IgD-negative memory B cell (primary cell): ENCODE measurements around the gene DOCK10. TPM values are rescaled to one million over a fixed set of nuclear protein-coding genes. Genes with fewer than 3 reads are reported as not detected.

Experiments
- H3K27ac Mint-ChIP-seq, 3 donors: one replicate each; pipeline ENCODE4 v1.8.0; 2020 to 2022; ENCODE audit warnings: mild to moderate bottlenecking in 3 of 3, mixed read lengths in 3 of 3, moderate library complexity in 1 of 3
- H3K27me3 Mint-ChIP-seq: one replicate; pipeline ENCODE4 v1.8.0; 2021; ENCODE audit warnings: mixed read lengths
- H3K36me3 Mint-ChIP-seq: one replicate; pipeline ENCODE4 v1.8.0; 2020; ENCODE audit warnings: mild to moderate bottlenecking, mixed read lengths
- H3K4me1 Mint-ChIP-seq, 3 donors: one replicate each; pipeline ENCODE4 v1.8.0; 2020 to 2022; ENCODE audit warnings: mixed read lengths in 3 of 3, mild to moderate bottlenecking in 1 of 3
- H3K4me3 Mint-ChIP-seq, 4 donors: one replicate each; pipeline ENCODE4 v1.8.0; 2020 to 2022; ENCODE audit warnings: mild to moderate bottlenecking in 4 of 4, mixed read lengths in 4 of 4, moderate library complexity in 3 of 4
- H3K9me3 Mint-ChIP-seq, 3 donors: one replicate each; pipeline ENCODE4 v1.8.0; 2020 to 2021; ENCODE audit warnings: mixed read lengths in 3 of 3, mild to moderate bottlenecking in 1 of 3
- polyA plus RNA-seq: library from polyadenylated mRNA; unstranded; fragments of 300-500 nt; fragmentation: Illumina TruSeq; gene quantifications from one replicate; pipeline ENCODE4 v1.2.3, GENCODE V29; 2021

The DOCK10 gene
- polyA plus RNA-seq, 1 donor from 2014 or later: 26.9 TPM

GRCh38 chr2:224846161-224846560 lies 196.1 kb downstream of the DOCK10 start:
- H3K27me3 Mint-ChIP-seq: no peaks in the 10 kb centered on the region
- H3K9me3 Mint-ChIP-seq: no peaks in the 10 kb centered on the region
- peak overlapping the region in 1 of 3 donors; percentile 16 for H3K27ac Mint-ChIP-seq
- H3K4me1 Mint-ChIP-seq: no peaks in the 10 kb centered on the region
- no peak overlapping the region for H3K4me3 Mint-ChIP-seq
- peaks cover 26% of the 10 kb centered on the region for H3K36me3 Mint-ChIP-seq

DNA sequence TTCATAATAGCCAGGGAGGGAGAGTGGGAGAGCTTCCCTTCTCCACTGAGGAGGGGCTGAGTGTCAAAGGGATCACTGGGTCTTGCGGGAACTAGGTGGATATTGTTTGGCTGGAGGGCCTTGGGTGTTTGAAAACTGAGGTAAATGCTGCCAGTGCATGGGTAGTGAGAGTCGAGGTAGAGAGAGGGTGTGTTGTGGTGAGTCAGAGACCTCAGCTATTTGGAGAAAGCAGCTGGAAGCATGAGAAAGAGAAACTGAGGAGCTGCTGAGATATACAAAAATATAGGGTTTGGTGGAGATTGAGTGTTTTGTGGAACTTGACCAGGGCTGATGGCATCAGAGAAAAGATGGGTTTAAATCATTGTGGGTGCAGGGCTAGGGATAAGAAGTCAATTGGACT lies 199.1 kb downstream of the DOCK10 start:
- peaks cover 0 to 5% (median 3%) of the 10 kb centered on the region in 3 donors for H3K9me3 Mint-ChIP-seq
- H3K27ac Mint-ChIP-seq: peak overlapping the region in 1 of 3 donors; percentile 87
- H3K4me1 Mint-ChIP-seq: peaks cover 0 to 2% (median 0%) of the 10 kb centered on the region in 3 donors
- peaks cover 29% of the 10 kb centered on the region for H3K36me3 Mint-ChIP-seq
- no peak overlapping the region for H3K4me3 Mint-ChIP-seq
- no peaks in the 10 kb centered on the region for H3K27me3 Mint-ChIP-seq

GRCh38 chr2:224841910-224842309 lies 200.4 kb downstream of the DOCK10 start:
- H3K4me3 Mint-ChIP-seq: no peak overlapping the region

GRCh38 chr2:224838335-224838734 lies 203.9 kb downstream of the DOCK10 start:
- H3K4me1 Mint-ChIP-seq: peaks cover 0 to 4% (median 2%) of the 10 kb centered on the region in 3 donors
- H3K36me3 Mint-ChIP-seq: peaks cover 22% of the 10 kb centered on the region
- no peak overlapping the region for H3K27ac Mint-ChIP-seq
- no peaks in the 10 kb centered on the region for H3K27me3 Mint-ChIP-seq
- H3K4me3 Mint-ChIP-seq: no peak overlapping the region
- H3K9me3 Mint-ChIP-seq: peaks cover 0 to 5% (median 3%) of the 10 kb centered on the region in 3 donors

More at GRCh38 chr2:224841910-224842309, 200.4 kb downstream of the DOCK10 start:
- peaks cover 0 to 2% (median 0%) of the 10 kb centered on the region in 3 donors for H3K4me1 Mint-ChIP-seq
- H3K36me3 Mint-ChIP-seq: peaks cover 31% of the 10 kb centered on the region
- no peaks in the 10 kb centered on the region for H3K27me3 Mint-ChIP-seq
- peaks cover 0 to 5% (median 3%) of the 10 kb centered on the region in 3 donors for H3K9me3 Mint-ChIP-seq
- no peak overlapping the region for H3K27ac Mint-ChIP-seq

- peaks cover 19% of the 10 kb centered on the region for H3K36me3 Mint-ChIP-seq
- no peak overlapping the region for H3K4me3 Mint-ChIP-seq
- peaks cover 0 to 4% (median 2%) of the 10 kb centered on the region in 3 donors for H3K4me1 Mint-ChIP-seq
- H3K9me3 Mint-ChIP-seq: peaks cover 0 to 5% (median 3%) of the 10 kb centered on the region in 3 donors
- H3K27ac Mint-ChIP-seq: peak overlapping the region in 1 of 3 donors; percentile 23
- H3K27me3 Mint-ChIP-seq: no peaks in the 10 kb centered on the region
Measured at GRCh38 chr2:224837558-224837957, 204.7 kb downstream of the DOCK10 start.

DNA sequence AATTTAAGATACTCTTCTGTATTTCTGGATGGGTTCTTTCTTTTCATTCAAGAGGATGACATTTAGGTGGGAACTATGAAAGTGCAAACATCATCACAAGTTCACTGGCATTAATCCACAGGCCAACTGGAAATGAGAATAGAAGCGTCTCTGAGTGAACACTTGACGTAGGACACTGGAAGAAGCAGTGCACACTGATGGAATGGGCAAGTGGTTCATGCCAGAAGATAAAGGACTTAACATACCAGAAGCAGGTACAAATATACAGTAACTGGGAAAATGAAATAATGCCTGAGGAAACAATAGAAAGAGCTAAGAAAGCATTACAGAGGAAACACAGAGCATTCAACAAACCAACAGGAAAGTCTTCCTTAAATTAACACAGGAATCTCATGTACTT lies 205.2 kb downstream of the DOCK10 start:
- Mint-ChIP-seq H3K4me1 (peaks cover 0 to 4% (median 2%) of the 10 kb centered on the region in 3 donors), H3K27ac (peak overlapping the region in 1 of 3 donors; percentile 23), H3K36me3 (peaks cover 14% of the 10 kb centered on the region), H3K27me3 (no peaks in the 10 kb centered on the region), H3K9me3 (peaks cover 0 to 5% (median 3%) of the 10 kb centered on the region in 3 donors), H3K4me3 (no peak overlapping the region)

- peak overlapping the region in 1 of 3 donors; percentile 58 for H3K27ac Mint-ChIP-seq
- H3K4me3 Mint-ChIP-seq: no peak overlapping the region
- peaks cover 0 to 5% (median 3%) of the 10 kb centered on the region in 3 donors for H3K9me3 Mint-ChIP-seq
- H3K36me3 Mint-ChIP-seq: peaks cover 14% of the 10 kb centered on the region
- H3K4me1 Mint-ChIP-seq: peaks cover 0 to 4% (median 2%) of the 10 kb centered on the region in 3 donors
- H3K27me3 Mint-ChIP-seq: no peaks in the 10 kb centered on the region
Measured at GRCh38 chr2:224836263-224836662, 206.0 kb downstream of the DOCK10 start.

DNA sequence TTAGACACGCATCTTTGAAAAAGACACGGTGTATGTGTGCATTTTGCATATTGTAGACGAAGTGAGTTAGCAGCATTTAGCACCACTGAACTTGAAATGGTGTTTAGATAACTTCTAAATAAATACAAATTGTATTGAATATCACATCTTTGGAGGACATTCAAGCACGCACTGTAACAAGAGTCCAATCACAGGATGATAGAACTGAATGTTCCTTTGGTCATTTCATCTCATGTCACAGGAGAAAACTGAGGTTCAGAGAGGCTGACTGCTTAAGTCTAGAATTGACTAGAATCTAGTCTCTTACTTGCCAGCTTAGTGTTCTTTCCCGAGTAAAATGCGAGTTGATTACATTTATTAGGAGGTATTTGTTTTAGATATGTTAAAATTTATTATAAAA lies 206.9 kb downstream of the DOCK10 start:
- no peaks in the 10 kb centered on the region for H3K9me3 Mint-ChIP-seq
- H3K27ac Mint-ChIP-seq: no peak overlapping the region
- H3K27me3 Mint-ChIP-seq: no peaks in the 10 kb centered on the region
- no peak overlapping the region for H3K4me3 Mint-ChIP-seq
- H3K4me1 Mint-ChIP-seq: peaks cover 0 to 4% (median 2%) of the 10 kb centered on the region in 3 donors
- H3K36me3 Mint-ChIP-seq: peaks cover 9% of the 10 kb centered on the region

DNA sequence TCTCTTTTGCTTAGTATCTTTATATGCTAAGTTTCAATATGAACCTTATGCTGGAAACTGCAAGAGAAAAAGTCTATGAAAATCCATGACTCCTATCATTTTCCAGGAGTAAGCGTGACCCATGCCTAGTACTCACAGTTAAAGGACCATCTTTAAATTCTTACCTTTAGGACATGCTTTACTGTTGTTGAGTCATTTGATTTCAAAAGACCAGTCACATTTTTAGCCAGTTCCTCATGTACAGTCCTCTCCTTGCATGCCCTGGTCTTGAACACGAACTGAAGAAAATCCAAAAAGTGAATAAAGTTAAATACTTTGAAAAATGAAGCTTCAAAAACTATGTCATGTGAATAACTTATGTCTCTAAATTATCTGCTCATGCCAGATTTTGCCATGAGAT lies 208.3 kb downstream of the DOCK10 start:
- no peak overlapping the region for H3K4me3 Mint-ChIP-seq
- H3K36me3 Mint-ChIP-seq: peaks cover 12% of the 10 kb centered on the region
- H3K9me3 Mint-ChIP-seq: no peaks in the 10 kb centered on the region
- H3K27ac Mint-ChIP-seq: peak overlapping the region in 1 of 3 donors; percentile 35
- no peaks in the 10 kb centered on the region for H3K27me3 Mint-ChIP-seq
- H3K4me1 Mint-ChIP-seq: peaks cover 0 to 4% (median 0%) of the 10 kb centered on the region in 3 donors

GRCh38 chr2:224832207-224832606 lies 210.1 kb downstream of the DOCK10 start:
- H3K27ac Mint-ChIP-seq: no peak overlapping the region
- H3K36me3 Mint-ChIP-seq: peaks cover 10% of the 10 kb centered on the region
- no peaks in the 10 kb centered on the region for H3K9me3 Mint-ChIP-seq
- H3K27me3 Mint-ChIP-seq: no peaks in the 10 kb centered on the region
- H3K4me1 Mint-ChIP-seq: peaks cover 0 to 4% (median 0%) of the 10 kb centered on the region in 3 donors
- no peak overlapping the region for H3K4me3 Mint-ChIP-seq

DNA sequence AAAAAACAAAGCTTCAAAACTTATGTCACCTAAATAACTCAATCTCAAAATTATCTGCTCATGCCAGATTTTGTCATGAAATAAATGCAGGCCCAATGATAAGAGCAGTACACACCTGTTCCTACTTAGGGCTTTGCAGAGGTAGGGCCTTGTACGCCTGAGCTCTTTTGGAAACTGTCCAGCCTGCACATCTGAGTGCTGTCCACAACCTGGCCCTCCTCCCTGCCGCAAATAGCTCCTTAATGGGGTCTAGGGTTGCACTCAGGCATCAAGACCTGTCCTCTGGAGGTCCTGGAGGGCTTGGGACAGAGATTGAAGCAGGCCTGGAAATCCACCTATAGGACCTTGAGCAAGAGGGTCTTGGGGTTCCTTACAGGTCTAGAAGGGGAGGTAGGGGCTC lies 210.7 kb downstream of the DOCK10 start:
- H3K9me3 Mint-ChIP-seq: no peaks in the 10 kb centered on the region
- no peaks in the 10 kb centered on the region for H3K27me3 Mint-ChIP-seq
- peaks cover 10% of the 10 kb centered on the region for H3K36me3 Mint-ChIP-seq
- H3K27ac Mint-ChIP-seq: peak overlapping the region in 2 of 3 donors; percentile 32 to 46
- no peak overlapping the region for H3K4me3 Mint-ChIP-seq
- H3K4me1 Mint-ChIP-seq: peaks cover 0 to 4% (median 0%) of the 10 kb centered on the region in 3 donors

GRCh38 chr2:224820283-224820991 lies 221.8 kb downstream of the DOCK10 start:
- Mint-ChIP-seq H3K36me3 (peaks cover 9% of the 10 kb centered on the region), H3K9me3 (no peaks in the 10 kb centered on the region), H3K4me1 (peaks cover 0 to 2% (median 0%) of the 10 kb centered on the region in 3 donors), H3K27me3 (no peaks in the 10 kb centered on the region), H3K4me3 (no peak overlapping the region), H3K27ac (no peak overlapping the region)

- Mint-ChIP-seq H3K27ac (peak overlapping the region in 2 of 3 donors; percentile 8 to 73), H3K4me1 (peaks cover 0 to 2% (median 0%) of the 10 kb centered on the region in 3 donors), H3K36me3 (peaks cover 11% of the 10 kb centered on the region), H3K4me3 (no peak overlapping the region), H3K27me3 (no peaks in the 10 kb centered on the region), H3K9me3 (no peaks in the 10 kb centered on the region)
Measured at GRCh38 chr2:224819075-224819474, 223.2 kb downstream of the DOCK10 start.

- Mint-ChIP-seq H3K4me1 (peaks cover 0 to 2% (median 0%) of the 10 kb centered on the region in 3 donors), H3K27ac (no peak overlapping the region), H3K9me3 (no peaks in the 10 kb centered on the region), H3K27me3 (no peaks in the 10 kb centered on the region), H3K36me3 (peaks cover 16% of the 10 kb centered on the region), H3K4me3 (no peak overlapping the region)
Measured at GRCh38 chr2:224817676-224818075, 224.6 kb downstream of the DOCK10 start.

DNA sequence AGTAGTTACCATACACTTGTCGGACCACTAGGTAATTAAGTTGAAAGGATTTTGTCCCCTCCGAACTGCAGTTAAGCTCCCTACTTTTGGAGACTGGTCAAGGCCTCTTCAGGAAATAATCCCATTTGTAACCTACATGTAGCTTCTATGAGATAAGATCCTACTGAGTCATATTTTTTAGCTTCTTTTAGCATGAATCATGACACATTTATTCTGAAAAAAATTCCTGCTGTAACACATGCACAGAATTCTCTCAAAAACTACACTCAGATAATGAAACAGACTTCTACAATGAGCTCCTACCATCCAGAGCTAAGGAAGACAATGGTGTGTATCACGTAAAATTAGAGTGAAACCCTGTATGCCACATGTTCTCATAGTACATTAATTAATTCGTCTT lies 225.5 kb downstream of the DOCK10 start:
- Mint-ChIP-seq H3K9me3 (no peaks in the 10 kb centered on the region), H3K36me3 (peaks cover 21% of the 10 kb centered on the region), H3K27me3 (no peaks in the 10 kb centered on the region), H3K27ac (no peak overlapping the region), H3K4me3 (no peak overlapping the region), H3K4me1 (peaks cover 0 to 2% (median 0%) of the 10 kb centered on the region in 3 donors)

- Mint-ChIP-seq H3K4me1 (peaks cover 0 to 2% (median 0%) of the 10 kb centered on the region in 3 donors), H3K9me3 (no peaks in the 10 kb centered on the region), H3K4me3 (no peak overlapping the region), H3K27ac (no peak overlapping the region), H3K36me3 (peaks cover 25% of the 10 kb centered on the region), H3K27me3 (no peaks in the 10 kb centered on the region)
Measured at GRCh38 chr2:224813578-224813977, 228.7 kb downstream of the DOCK10 start.
